GM18868 (cell line): ENCODE data around the gene ACOT11.
"Not testable (repeated sequence)": the region's sequence is repeated elsewhere in the genome, so short reads cannot be mapped to it uniquely, and the experiment has no call there.

Source experiments
- ATAC-seq: cut with Tn5 transposase; IDR thresholded peaks from one replicate; pipeline ENCODE4 v1.9.1; 2021; ENCODE audit warnings: mild to moderate bottlenecking, moderate library complexity; ENCODE audit not compliant: unreplicated experiment

Gene ACOT11

GRCh38 chr1:54536656-54537055 is 11.4 kb upstream of the ACOT11 start:
- ATAC-seq, result not testable (repeated sequence)

GRCh38 chr1:54537611-54538010 is 10.4 kb upstream of the ACOT11 start:
- ATAC-seq, result no peak

GRCh38 chr1:54538538-54538937 is 9.5 kb upstream of the ACOT11 start:
- ATAC-seq, result no peak

GRCh38 chr1:54540582-54541295 is 7.3 kb upstream of the ACOT11 start:
- no peak for ATAC-seq

GRCh38 chr1:54542120-54542961 is 5.7 kb upstream of the ACOT11 start:
- ATAC-seq, result peak; percentile 70

GRCh38 chr1:54542962-54543539 is 5.0 kb upstream of the ACOT11 start:
- no peak for ATAC-seq

GRCh38 chr1:54543729-54544496 is 4.1 kb upstream of the ACOT11 start:
- no peak for ATAC-seq

GRCh38 chr1:54545916-54546635 is 2.0 kb upstream of the ACOT11 start:
- no peak for ATAC-seq

- no peak for ATAC-seq
These were observed 1.2 kb upstream of the ACOT11 start for GRCh38 chr1:54546651-54547401.

- no peak for ATAC-seq
These were observed 489 bp downstream of the ACOT11 start for GRCh38 chr1:54548389-54549044.

GRCh38 chr1:54549181-54549924 is 1.3 kb downstream of the ACOT11 start:
- no peak for ATAC-seq

GRCh38 chr1:54551891-54552290 is 3.9 kb downstream of the ACOT11 start:
- no peak for ATAC-seq

- ATAC-seq, result no peak
These were observed 5.7 kb downstream of the ACOT11 start for GRCh38 chr1:54553602-54554313.

- no peak for ATAC-seq
These were observed 8.1 kb downstream of the ACOT11 start for GRCh38 chr1:54556110-54556509.

GRCh38 chr1:54557671-54558355 is 9.8 kb downstream of the ACOT11 start:
- ATAC-seq, result no peak

- ATAC-seq, result no peak
These were observed 10.5 kb downstream of the ACOT11 start for GRCh38 chr1:54558434-54559030.

- ATAC-seq, result no peak
These were observed 11.1 kb downstream of the ACOT11 start for GRCh38 chr1:54559111-54559548.
